GM08714 (cell line): ENCODE results near the gene C4orf50.

Experiments used
- H3K4me3 ChIP-seq: fragments of 200-500 bp; sonication (Bioruptor generic); 2 replicates; pipeline ENCODE4 v1.5.1; 2014; ENCODE audit warnings: mild to moderate bottlenecking, low read length, inconsistent platforms
- ZNF274 ChIP-seq: IDR thresholded peaks from 2 replicates; pipeline ENCODE4 v1.6.1; 2012; ENCODE audit warnings: mild to moderate bottlenecking, low read depth, low read length

C4orf50 gene

DNA sequence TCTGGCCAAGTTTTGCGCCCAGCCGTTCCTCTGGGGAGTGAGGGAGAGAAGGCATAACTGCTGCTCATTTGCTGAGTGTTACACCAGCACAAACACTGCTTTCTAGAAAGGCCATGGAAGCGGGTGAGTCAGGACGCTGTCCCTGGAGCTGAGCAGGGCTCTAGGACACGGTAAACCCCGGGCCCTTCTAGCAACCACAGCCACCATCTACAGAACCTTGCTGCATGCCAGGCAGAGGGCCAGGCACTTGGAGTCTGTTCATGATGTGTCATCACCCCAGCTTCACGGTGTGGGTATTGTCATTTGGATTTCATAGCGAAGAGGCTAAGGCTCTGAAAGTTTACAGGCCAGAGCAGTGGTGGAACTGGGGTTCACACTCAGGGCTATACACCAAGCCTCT is 31.8 kb upstream of the C4orf50 start:
- H3K4me3 ChIP-seq = no peak overlapping the region
- TF ChIP-seq ZNF274 = no peak

DNA sequence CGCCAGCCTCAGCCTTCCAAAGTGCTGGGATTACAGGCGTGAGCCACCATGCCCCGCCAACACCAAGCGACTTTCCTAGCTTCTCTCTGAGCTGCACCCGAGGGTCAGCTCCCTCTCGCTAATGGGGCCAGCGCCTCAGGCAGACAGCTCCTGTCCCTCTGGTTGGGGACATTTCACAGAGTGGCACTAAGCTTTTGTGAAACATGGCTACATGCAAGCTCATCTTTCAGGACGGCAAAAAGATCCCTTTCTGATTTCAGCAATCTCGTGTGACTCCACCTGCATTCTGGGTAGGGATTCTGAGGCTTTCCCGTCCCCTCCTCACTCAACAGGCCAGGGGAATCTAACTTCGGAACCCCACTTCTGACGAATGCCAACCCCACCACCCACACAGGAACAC is 31.0 kb upstream of the C4orf50 start:
- TF ChIP-seq ZNF274 = no peak
- no peak overlapping the region for H3K4me3 ChIP-seq

DNA sequence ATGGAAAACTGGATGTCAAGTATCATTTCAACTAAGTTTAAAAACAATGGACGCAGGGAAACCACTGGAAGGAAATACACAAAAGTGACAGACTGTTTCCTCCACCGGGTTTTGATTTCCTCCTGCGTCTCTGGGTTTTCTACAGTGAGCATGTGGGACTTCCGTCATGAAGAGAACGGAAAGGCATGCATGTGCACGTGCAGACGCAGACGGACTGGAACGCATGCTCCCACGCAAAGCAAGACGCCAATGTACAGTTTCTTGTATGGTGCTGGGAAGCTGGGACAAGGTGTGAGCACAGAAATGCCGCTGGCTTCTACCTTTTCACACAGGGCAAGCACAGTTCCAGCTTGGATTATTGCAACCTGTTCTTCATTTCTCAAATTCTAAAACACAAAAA is 30.3 kb upstream of the C4orf50 start:
- TF ChIP-seq ZNF274 = no peak
- no peak overlapping the region for H3K4me3 ChIP-seq

DNA sequence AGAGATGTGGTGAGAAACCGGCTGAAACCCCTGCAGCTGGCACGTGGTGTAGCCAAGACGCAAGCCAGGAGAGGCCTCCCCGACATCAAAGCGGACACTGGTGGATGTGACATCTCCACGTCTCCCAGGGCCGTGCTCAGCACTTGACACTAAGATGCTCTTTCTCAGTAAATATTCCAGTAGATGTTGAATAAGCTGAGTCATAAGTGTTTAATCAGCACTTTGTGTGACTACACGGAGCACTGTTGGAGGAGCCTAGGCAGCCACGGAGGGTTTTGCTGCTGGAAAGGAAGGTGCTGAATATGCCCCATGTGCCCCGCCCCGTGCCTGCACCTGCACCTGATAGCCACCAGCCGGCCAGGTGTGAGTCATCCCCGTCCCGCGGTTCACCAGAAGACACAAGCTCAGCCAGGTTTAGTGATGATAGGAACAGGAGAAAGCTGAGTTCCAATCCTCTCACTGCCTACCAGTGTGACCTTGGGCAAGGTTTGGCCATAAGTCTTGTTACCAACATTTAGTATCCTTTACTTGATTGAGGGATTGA is 29.0 kb upstream of the C4orf50 start:
- H3K4me3 ChIP-seq = no peak overlapping the region
- TF ChIP-seq ZNF274 = no peak

DNA sequence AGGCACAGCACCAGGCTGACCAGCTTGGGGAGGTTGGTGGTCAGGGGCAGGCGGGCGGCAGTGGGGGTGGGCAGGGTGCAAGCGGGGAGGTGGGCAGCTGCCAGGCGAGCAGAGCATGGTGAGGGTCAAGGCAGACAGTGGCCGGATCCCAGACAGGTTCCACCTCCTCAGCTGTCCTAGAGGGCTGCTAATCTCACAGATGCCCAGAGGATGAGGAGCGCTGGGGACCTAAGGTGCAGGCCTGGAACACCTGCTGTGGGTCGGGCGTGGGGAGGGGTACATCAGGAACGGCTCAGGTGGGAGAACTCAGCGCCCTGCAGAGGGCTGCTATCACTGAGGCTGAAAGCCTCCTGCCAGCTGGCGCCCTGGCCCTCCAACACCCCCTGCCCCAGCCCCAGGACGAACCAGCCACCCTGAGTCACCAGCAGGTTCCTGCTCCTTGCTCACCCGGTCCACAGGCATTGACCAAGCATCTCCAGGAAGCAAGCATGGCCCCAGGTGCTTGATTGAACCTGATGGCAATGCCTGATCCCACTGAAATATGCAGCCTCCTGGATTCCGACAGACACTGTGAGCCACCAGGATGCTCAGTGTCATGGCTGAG is 28.4 kb upstream of the C4orf50 start:
- H3K4me3 ChIP-seq = no peak overlapping the region
- no peak for TF ChIP-seq ZNF274

DNA sequence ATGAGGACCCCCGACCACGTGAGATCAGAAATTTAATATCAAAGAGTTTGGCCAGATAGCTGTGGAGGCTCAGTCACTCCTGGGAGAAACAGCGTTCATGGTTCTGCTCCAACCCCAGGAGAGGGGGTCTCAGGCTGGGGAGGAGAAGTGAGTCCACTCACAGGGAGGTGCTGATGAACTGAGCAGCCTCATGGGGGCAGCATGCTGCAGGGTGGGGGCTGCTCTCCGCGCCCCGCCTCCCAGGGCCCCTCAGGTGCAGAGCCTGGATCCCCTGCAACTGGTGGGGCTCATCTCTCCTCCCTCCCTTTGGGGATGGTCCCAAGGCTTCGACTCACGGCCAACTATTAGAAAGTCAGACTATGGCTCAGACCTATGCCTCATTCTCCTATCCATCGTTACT is 26.6 kb upstream of the C4orf50 start:
- TF ChIP-seq ZNF274 = no peak
- no peak overlapping the region for H3K4me3 ChIP-seq

DNA sequence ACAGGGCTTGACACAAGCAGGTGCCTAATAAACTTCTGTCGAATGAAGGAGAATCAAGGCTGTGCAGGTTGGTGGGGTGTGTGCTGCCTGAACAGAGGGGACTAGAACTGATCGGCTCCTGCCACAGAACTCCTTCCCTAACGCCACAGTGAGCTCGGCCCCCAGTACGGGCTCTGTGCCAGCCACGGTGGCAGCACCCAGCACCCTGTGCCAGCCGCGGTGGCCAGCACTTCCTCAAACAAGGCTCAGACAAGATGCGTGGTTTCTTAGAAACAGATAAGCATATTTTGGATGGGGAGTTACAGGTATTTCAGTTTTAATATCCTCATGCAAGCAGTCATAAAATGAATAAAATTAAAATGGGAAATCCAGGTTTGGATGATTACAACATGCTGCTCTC is 26.0 kb upstream of the C4orf50 start:
- H3K4me3 ChIP-seq = no peak overlapping the region
- no peak for TF ChIP-seq ZNF274

DNA sequence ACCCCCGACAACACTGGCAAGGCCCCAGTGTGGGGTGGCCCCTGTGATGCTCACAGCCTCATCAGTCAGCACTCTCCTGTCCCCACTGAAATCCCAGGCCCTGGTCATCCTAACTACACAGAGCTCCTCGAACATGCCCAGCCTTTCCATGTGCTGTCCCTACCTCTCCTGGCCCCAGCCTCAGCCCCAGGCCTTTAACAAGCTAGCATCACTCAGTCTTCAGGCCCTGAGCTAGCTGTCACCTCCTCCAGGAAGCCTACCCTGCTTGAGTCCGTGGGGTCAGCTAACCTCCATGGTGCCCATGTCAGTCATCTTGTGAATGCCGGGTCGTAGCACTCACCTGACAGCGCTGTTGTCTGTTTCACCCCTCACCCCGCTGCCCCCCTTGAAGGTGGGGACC is 25.6 kb upstream of the C4orf50 start:
- no peak overlapping the region for H3K4me3 ChIP-seq
- TF ChIP-seq ZNF274 = no peak

DNA sequence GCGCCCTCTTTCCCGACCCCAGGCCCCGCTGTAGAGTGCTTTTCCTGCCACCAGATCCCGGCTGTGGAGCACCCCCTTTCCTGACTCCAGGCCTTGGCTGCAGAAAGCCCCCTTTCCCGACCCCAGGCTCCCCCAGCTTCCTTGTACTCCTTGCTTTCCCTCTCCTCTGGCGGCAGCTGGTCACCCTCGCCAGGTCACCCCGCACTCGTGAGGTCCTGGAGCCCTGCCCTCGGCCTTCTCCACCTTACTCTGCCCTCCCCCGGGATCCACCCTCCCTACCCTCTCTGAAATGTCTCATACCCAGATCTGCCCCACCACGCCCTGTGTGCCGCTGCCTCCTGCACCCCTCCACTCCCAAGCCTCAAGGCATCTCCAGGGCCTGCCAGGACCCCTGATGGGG is 25.0 kb upstream of the C4orf50 start:
- H3K4me3 ChIP-seq = no peak overlapping the region
- no peak for TF ChIP-seq ZNF274

DNA sequence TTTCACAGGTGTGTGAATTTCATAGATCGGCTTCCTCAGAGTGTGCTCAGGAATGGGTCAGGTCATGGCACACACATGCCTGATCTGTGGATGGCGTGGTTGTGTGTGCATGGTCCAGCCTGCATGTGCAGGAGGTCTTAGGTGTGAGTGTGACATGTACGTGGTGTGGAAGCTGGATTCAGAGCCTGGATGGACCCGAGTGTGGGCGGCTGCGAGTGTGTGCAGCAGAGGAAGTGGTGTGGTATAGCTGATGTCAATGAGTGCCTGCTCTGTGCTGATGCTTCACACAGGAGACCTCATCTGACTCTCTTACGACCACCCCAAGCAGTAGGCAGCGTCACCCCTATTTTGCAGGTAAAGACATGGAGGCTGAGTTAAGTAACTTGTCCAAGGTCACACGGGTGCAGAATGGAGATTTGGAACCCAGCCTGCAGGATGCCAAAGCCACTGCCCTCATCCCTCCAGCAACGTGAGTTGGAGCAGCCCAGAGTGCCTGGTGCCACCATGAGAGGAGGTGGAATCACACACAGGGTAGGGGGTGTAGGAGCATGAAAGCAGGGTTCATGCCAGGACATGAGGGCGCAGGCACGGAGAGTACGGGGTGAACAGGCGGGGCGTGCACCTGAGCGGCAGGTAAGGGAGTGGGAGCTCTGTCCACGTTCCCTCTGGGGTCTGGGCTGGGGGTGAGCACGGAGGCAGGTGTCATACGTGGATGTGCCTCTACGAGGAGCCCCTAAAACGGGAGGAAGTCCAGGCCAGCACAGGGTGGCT is 24.2 kb upstream of the C4orf50 start:
- no peak for TF ChIP-seq ZNF274
- no peak overlapping the region for H3K4me3 ChIP-seq

DNA sequence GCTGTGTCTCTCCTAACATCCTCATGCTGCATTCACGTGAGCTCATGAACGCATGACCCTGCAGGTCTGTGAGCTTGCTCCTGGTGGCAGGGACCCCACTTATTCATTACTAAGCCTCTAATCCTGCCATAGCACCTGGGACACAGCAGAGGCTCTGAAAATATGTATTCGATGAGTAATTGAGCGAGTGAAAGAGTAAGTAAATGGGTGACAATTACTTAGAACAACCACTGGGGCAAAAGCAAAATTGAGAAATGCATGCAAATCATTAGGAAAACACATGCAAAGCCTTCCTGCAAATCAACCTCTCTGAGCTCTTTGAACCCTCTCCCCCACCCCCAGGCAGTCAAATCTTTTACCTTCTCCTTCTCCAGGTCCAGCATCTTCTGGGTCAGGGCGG is 23.6 kb upstream of the C4orf50 start:
- H3K4me3 ChIP-seq = no peak overlapping the region
- no peak for TF ChIP-seq ZNF274

DNA sequence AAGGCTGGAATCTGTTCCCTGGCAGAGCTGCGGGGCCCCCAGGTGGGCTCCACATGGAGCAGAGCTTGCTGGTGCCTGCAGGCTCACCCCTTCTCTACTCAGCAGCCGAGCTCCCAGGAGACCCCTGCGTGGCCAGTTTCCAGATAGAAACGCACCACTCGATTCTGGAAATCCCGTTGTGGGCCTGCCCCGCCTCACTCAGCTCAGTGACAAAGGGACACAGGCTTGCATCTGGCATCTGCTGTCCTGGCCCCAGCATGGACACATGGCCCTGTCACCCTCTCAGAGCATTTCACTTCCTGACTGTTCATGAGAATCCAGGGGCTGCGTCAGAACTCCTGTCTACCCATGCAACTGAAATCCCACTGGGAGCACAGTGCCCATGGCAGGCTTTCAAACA is 20.5 kb upstream of the C4orf50 start:
- TF ChIP-seq ZNF274 = no peak
- no peak overlapping the region for H3K4me3 ChIP-seq

DNA sequence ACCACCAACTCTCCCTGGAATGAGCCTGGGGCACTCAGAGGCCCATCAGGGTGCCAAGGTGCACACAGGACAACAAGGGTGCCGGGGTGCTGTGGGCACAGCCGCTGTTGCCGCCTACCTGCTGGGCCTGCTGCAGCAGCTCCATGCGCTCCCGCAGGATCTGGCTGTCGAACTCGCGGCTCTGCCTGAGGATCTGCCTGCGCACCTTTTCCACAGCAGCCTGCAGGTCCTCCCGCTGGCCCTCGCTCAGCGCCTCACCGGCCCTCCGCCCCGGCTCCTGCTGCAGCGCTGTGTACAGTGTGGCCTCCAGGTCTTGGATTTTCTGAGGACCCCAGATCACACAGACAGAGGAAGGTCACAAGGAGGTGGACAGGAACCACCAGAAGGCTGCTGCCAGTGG is 17.6 kb upstream of the C4orf50 start:
- TF ChIP-seq ZNF274 = no peak

DNA sequence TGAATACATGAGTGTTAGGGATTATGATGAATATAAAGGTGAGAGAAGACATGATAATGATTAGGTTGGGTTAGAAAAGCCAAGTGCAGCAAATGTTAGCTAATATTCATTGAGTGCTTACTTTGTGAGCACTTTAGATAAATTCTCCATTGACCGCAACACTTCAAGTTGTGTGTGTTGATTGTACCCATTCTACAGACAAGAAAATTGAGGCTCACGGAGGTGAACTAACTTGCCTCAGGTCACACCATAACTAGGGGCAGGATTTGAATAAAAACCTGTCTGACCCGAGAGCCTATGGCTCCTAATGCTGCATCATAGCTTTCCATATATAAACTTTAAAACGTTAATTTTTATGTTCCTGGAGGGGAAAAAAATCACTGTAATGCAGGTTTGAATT is 15.2 kb upstream of the C4orf50 start:
- H3K4me3 ChIP-seq = no peak overlapping the region
- no peak for TF ChIP-seq ZNF274

More for the DNA sequence above, 17.6 kb upstream of the C4orf50 start:
- H3K4me3 ChIP-seq = no peak overlapping the region

DNA sequence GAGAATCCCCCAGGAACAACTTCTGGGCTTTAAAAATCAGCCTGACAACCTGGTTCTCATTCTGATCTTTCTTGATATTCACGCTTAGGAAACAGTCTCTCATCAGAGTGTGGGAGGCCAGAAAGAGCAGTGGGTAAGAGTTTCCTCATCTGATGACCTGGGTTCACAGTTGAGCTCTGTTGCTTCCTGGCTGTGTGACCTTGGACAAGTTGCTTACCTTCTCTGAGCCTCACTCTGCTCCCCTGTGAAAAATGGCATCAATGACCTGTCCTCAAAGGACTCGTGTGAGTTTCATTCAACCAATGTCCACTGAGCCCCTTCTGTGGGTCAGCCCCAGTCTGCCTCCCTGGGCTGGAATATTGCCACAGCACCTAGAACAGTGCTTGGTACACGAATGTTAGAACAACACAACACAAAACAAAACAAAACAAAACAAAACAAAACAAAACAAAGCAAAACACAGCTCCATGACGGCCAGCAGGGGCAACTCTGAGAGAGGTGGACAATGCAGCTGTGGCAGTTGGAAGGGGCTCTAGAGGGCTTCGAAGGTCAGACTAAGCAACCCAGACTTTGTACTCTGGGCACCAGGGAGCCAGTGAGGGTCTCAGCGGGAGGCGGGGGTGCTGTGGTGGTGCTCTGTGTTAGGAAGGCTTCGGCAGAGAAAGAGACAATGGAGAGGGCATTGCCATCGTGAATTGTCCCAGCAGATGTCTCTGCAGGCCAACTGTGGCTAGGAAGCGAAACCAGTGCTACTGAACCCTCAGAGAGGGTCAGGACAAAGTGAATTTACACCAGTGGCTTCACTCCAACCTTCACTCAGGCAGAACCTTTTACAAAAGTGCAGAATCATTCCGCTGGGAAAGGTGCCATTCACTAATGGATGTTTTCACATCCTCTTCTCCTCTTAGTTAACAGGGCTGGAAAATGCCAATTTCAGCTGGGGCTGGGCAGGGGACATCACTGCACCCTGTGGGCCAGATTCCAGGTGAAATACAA is 14.3 kb upstream of the C4orf50 start:
- no peak for TF ChIP-seq ZNF274
- no peak overlapping the region for H3K4me3 ChIP-seq
